Endothelial cell (in vitro differentiated cells): Measurements from ENCODE around the gene ILKAP. TPM values are rescaled to one million over a fixed set of nuclear protein-coding genes. Genes with fewer than 3 reads are reported as not detected.

Experiments used
- DNase-seq: peaks from one replicate; pipeline ENCODE4 v3.0.0; 2021; ENCODE audit warnings: low spot score
- H3K27ac Mint-ChIP-seq: one replicate; pipeline ENCODE4 v1.8.0; 2021; ENCODE audit warnings: mixed read lengths, inconsistent platforms; ENCODE audit not compliant: unreplicated experiment
- H3K27me3 Mint-ChIP-seq: one replicate; pipeline ENCODE4 v1.8.0; 2021; ENCODE audit warnings: mild to moderate bottlenecking, moderate library complexity, mixed read lengths, inconsistent platforms; ENCODE audit not compliant: unreplicated experiment
- H3K36me3 Mint-ChIP-seq: one replicate; pipeline ENCODE4 v1.8.0; 2021; ENCODE audit warnings: mild to moderate bottlenecking, low read depth, mixed read lengths, inconsistent platforms; ENCODE audit not compliant: unreplicated experiment
- H3K4me1 Mint-ChIP-seq: one replicate; pipeline ENCODE4 v1.8.0; 2021; ENCODE audit warnings: mild to moderate bottlenecking, mixed read lengths, inconsistent platforms; ENCODE audit not compliant: unreplicated experiment
- H3K4me3 Mint-ChIP-seq: one replicate; pipeline ENCODE4 v1.8.0; 2021; ENCODE audit warnings: mild to moderate bottlenecking, mixed read lengths, inconsistent platforms; ENCODE audit not compliant: unreplicated experiment
- H3K9me3 Mint-ChIP-seq: one replicate; pipeline ENCODE4 v1.8.0; 2021; ENCODE audit warnings: mixed read lengths, inconsistent platforms; ENCODE audit not compliant: unreplicated experiment
- total RNA-seq: library from RNA; stranded (reverse); fragmentation: NEBNext Ultra II Directional; extraction: Animal tissue kit (Norgen Biotek cat#: 25700); gene quantifications from one replicate; pipeline ENCODE4 v1.2.1, GENCODE V29; 2021; ENCODE audit not compliant: unreplicated experiment
- TF ChIP-seq, protein P1 (sequence below): fragments of 200-600 bp; sonication (generic); IDR thresholded peaks from one replicate; pipeline ENCODE4 v1.5.0; 2021; ENCODE audit warnings: antibody characterized with exemption; ENCODE audit not compliant: unreplicated experiment

ILKAP gene
- total RNA-seq, 1 donor from 2014 or later: 43.0 TPM

- H3K27ac Mint-ChIP-seq: no peak overlapping the region
- H3K36me3 Mint-ChIP-seq: no peaks in the 10 kb centered on the region
- peaks cover 16% of the 10 kb centered on the region for H3K4me1 Mint-ChIP-seq
- H3K9me3 Mint-ChIP-seq: no peaks in the 10 kb centered on the region
- H3K4me3 Mint-ChIP-seq: no peak overlapping the region
- H3K27me3 Mint-ChIP-seq: peaks cover 10% of the 10 kb centered on the region
- TF ChIP-seq, protein P1, sequence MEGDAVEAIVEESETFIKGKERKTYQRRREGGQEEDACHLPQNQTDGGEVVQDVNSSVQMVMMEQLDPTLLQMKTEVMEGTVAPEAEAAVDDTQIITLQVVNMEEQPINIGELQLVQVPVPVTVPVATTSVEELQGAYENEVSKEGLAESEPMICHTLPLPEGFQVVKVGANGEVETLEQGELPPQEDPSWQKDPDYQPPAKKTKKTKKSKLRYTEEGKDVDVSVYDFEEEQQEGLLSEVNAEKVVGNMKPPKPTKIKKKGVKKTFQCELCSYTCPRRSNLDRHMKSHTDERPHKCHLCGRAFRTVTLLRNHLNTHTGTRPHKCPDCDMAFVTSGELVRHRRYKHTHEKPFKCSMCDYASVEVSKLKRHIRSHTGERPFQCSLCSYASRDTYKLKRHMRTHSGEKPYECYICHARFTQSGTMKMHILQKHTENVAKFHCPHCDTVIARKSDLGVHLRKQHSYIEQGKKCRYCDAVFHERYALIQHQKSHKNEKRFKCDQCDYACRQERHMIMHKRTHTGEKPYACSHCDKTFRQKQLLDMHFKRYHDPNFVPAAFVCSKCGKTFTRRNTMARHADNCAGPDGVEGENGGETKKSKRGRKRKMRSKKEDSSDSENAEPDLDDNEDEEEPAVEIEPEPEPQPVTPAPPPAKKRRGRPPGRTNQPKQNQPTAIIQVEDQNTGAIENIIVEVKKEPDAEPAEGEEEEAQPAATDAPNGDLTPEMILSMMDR: no peak
- DNase-seq: no peak
Observed at GRCh38 chr2:238225911-238226697, 22.6 kb upstream of the ILKAP start.

DNA sequence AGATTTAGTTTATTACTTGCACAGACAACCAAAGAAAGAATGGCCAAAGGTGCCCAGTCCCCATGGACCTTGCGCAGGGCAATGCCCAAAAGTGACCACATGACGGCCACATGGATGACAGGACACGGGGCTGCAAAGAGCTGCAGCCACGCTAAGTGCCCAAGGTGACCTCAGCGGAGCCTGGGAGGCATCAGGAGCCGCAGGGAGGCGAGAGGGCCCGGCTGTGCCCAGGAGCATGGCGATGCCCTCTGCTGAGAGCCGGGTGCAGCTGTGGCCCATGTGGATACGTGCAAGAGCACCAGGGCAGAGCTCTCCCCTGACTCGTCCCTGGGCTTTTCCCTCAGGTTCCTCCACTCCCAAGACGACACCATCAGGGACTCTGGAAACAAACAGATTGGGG, 21.6 kb upstream of the ILKAP start:
- H3K36me3 Mint-ChIP-seq: no peaks in the 10 kb centered on the region
- DNase-seq: no peak
- H3K9me3 Mint-ChIP-seq: no peaks in the 10 kb centered on the region
- TF ChIP-seq, protein P1: no peak
- no peak overlapping the region for H3K27ac Mint-ChIP-seq
- H3K4me1 Mint-ChIP-seq: peaks cover 10% of the 10 kb centered on the region
- no peak overlapping the region for H3K4me3 Mint-ChIP-seq
- peaks cover 5% of the 10 kb centered on the region for H3K27me3 Mint-ChIP-seq

DNA sequence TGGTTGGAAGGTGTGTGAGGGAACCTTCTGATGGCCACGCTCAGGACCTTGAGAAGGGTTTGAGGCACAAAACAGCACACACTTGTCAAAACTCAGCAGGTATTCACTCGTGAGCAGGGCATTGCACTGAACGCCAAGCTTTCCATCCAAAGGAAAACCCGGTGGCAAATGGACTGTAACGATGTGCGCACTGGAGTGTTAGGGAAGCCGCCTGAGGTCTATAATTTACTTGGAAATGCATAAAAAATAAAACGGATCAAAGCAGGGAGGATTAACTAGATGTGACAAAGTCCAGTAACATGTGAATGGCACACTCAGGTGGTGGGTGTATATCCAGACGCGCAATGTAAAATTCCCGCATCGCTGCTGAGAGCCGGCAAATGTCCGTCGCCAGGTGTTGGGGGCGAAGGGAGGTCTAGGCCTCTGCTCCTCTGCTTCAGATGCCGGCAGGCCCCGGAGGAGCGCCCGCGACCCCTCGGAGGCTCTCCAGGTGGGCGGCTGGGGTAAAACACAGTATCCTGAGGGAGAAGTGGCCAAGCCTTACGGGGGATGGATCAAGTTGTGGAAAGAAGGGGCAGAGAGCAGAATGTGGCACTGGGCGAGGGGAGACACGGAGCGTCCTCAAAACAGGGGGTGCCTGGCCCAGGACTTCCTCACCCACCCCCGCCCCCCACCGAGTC, 21.0 kb upstream of the ILKAP start:
- H3K27me3 Mint-ChIP-seq: peaks cover 5% of the 10 kb centered on the region
- no peaks in the 10 kb centered on the region for H3K36me3 Mint-ChIP-seq
- TF ChIP-seq, protein P1: no peak
- DNase-seq: no peak
- H3K4me1 Mint-ChIP-seq: peaks cover 10% of the 10 kb centered on the region
- H3K27ac Mint-ChIP-seq: no peak overlapping the region
- H3K4me3 Mint-ChIP-seq: no peak overlapping the region
- H3K9me3 Mint-ChIP-seq: no peaks in the 10 kb centered on the region

GRCh38 chr2:238220892-238221521, 17.5 kb upstream of the ILKAP start:
- DNase-seq: no peak
- Mint-ChIP-seq H3K4me3 (no peak overlapping the region), H3K27ac (no peak overlapping the region)

More at GRCh38 chr2:238220892-238221521, 17.5 kb upstream of the ILKAP start:
- TF ChIP-seq, protein P1: no peak
- Mint-ChIP-seq H3K27me3 (no peaks in the 10 kb centered on the region), H3K9me3 (no peaks in the 10 kb centered on the region), H3K4me1 (no peaks in the 10 kb centered on the region), H3K36me3 (no peaks in the 10 kb centered on the region)
